Lower leg skin (tissue), 3 donors: ENCODE data around the gene KAT2B.

Source experiments
- CTCF ChIP-seq, 3 donors: fragments of 450-650 bp; IDR thresholded peaks; one replicate each; pipeline ENCODE4 v1.5.1; 2016; ENCODE audit warnings: antibody characterized with exemption in 3 of 3, mild to moderate bottlenecking in 3 of 3, moderate library complexity in 2 of 3
- POLR2A ChIP-seq, 2 donors: fragments of 450-650 bp; IDR thresholded peaks; one replicate each; pipeline ENCODE4 v1.6.1; 2016 to 2017; ENCODE audit warnings: antibody characterized with exemption in 2 of 2, mild to moderate bottlenecking in 1 of 2, moderate library complexity in 1 of 2

- no peak for TF ChIP-seq CTCF (IDR thresholded peaks at IDR 0.05)
- no peak for TF ChIP-seq POLR2A (IDR thresholded peaks at IDR 0.05)
Observed at GRCh38 chr3:20001932-20002331, 38.3 kb upstream of the KAT2B start.
